Dermis blood vessel endothelial cell (primary cell): ENCODE results near the gene DUSP7. TPM values are rescaled to one million over a fixed set of nuclear protein-coding genes. Genes with fewer than 3 reads are reported as not detected.

Experiments used
- DNase-seq: peaks from one replicate; pipeline ENCODE4 v3.0.0; 2010
- total RNA-seq: library from RNA; depleted of rRNA; stranded (reverse); fragments of >200 nt; gene quantifications from 2 replicates; pipeline ENCODE4 v1.2.3, GENCODE V29; 2014

The DUSP7 gene
- total RNA-seq, 1 donor from 2014 or later: 8.0 TPM

GRCh38 chr3:52086461-52086860, 30.1 kb upstream of the DUSP7 start:
- no peak for DNase-seq

GRCh38 chr3:52085681-52086282, 29.4 kb upstream of the DUSP7 start:
- DNase-seq: no peak

- no peak for DNase-seq
Observed at GRCh38 chr3:52084954-52085680, 28.7 kb upstream of the DUSP7 start.

GRCh38 chr3:52084216-52084945, 28.0 kb upstream of the DUSP7 start:
- no peak for DNase-seq

GRCh38 chr3:52083556-52084087, 27.3 kb upstream of the DUSP7 start:
- no peak for DNase-seq

GRCh38 chr3:52082951-52083350, 26.6 kb upstream of the DUSP7 start:
- DNase-seq: no peak

GRCh38 chr3:52080830-52081719, 24.7 kb upstream of the DUSP7 start:
- DNase-seq: no peak

GRCh38 chr3:52079958-52080357, 23.6 kb upstream of the DUSP7 start:
- no peak for DNase-seq

- DNase-seq: no peak
Observed at GRCh38 chr3:52078781-52079560, 22.6 kb upstream of the DUSP7 start.

- DNase-seq: no peak
Observed at GRCh38 chr3:52077925-52078324, 21.6 kb upstream of the DUSP7 start.

- DNase-seq: no peak
Observed at GRCh38 chr3:52076896-52077780, 20.8 kb upstream of the DUSP7 start.

GRCh38 chr3:52073490-52073889, 17.1 kb upstream of the DUSP7 start:
- no peak for DNase-seq

GRCh38 chr3:52072471-52072870, 16.1 kb upstream of the DUSP7 start:
- DNase-seq: no peak

- DNase-seq: no peak
Observed at GRCh38 chr3:52072020-52072419, 15.6 kb upstream of the DUSP7 start.

- DNase-seq: peak; percentile 66
Observed at GRCh38 chr3:52070724-52071621, 14.6 kb upstream of the DUSP7 start.

GRCh38 chr3:52069855-52070254, 13.5 kb upstream of the DUSP7 start:
- no peak for DNase-seq

GRCh38 chr3:52069135-52069534, 12.8 kb upstream of the DUSP7 start:
- DNase-seq: no peak

GRCh38 chr3:52068730-52069129, 12.4 kb upstream of the DUSP7 start:
- DNase-seq: no peak

GRCh38 chr3:52068055-52068571, 11.7 kb upstream of the DUSP7 start:
- no peak for DNase-seq
